HG03432 (cell line): ENCODE measurements around the gene ACMSD.
A peak's percentile ranks its signal among the peaks of the same experiment; 100 is the strongest.

ENCODE experiments used
- ATAC-seq: cut with Tn5 transposase; IDR thresholded peaks from one replicate; pipeline ENCODE4 v1.9.1; 2021; ENCODE audit warnings: mild to moderate bottlenecking, moderate library complexity; ENCODE audit not compliant: unreplicated experiment

The ACMSD gene

GRCh38 chr2:134943540-134943939 lies 105.1 kb downstream of the ACMSD start:
- ATAC-seq: peak; percentile 87

- ATAC-seq: no peak
These were observed 106.6 kb downstream of the ACMSD start for GRCh38 chr2:134944975-134945374.

- ATAC-seq: no peak
These were observed 107.7 kb downstream of the ACMSD start for GRCh38 chr2:134946073-134946472.

- no peak for ATAC-seq
These were observed 111.7 kb downstream of the ACMSD start for GRCh38 chr2:134949981-134950708.

GRCh38 chr2:134950886-134951285 lies 112.5 kb downstream of the ACMSD start:
- ATAC-seq: no peak
